Measurements from ENCODE around the gene CCDC69.
"Not testable (repeated sequence)": the region's sequence is repeated elsewhere in the genome, so short reads cannot be mapped to it uniquely, and the experiment has no call there.

Gene CCDC69

DNA sequence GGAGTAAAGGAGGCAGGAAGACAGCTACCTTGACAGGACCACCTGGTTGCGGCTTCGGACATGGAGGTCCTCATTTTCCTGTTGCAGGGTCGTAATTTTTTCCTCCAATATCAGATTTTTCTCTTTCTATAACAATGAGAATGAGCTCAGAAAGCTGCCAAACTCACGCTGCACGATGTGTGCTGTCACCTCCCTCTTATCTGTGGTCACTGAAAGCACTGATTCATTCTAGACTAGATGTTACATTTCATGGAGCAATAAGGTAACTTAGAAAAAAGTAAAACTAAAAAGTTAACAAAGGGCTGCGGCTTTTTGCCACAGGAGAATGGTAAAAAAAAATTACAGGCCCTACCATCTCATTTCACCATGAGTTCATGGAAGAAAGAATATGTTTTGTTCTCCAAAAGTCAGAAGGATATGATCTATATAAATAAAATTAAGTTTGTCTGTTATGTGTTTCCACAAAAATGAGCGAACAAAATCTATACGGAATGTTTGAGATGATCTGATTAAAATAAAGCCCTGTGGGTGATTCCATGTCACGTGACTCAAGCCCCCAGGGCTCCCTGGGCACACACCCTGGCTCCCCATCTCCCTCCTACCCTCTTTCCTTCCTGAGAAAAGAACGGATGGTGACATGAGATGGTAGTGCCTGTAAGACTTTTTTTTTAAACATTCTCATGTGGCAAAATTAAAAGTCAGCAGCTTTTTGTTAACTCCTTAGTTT, 39.4 kb downstream of the CCDC69 start:
- Histone ChIP-seq H3K9ac (ENCODE audit: low read depth, low read length) (no peak overlapping the region), H3K9me3 (replicated peaks; ENCODE audit: low read length) (no peaks in the 10 kb centered on the region), H3K4me3 (ENCODE audit: low read length) (no peak overlapping the region), H3K4me2 (ENCODE audit: low read length) (no peak overlapping the region), H3K27me3 (ENCODE audit: control insufficient read depth, insufficient read depth, low read length) (peaks cover 6% of the 10 kb centered on the region), H3K36me3 (ENCODE audit: insufficient read depth, low read length) (no peaks in the 10 kb centered on the region), H3K4me1 (ENCODE audit: control insufficient read depth, insufficient read depth, low read length) (peaks cover 3% of the 10 kb centered on the region)

- H3K36me3 ChIP-seq (ENCODE audit: insufficient read depth, low read length), result no peaks in the 10 kb centered on the region
- H3K4me1 ChIP-seq (ENCODE audit: control insufficient read depth, insufficient read depth, low read length), result peaks cover 3% of the 10 kb centered on the region
- H3K9ac ChIP-seq (ENCODE audit: low read depth, low read length), result no peak overlapping the region
- peaks cover 6% of the 10 kb centered on the region for H3K27me3 ChIP-seq (ENCODE audit: control insufficient read depth, insufficient read depth, low read length)
- H3K9me3 ChIP-seq (replicated peaks; ENCODE audit: low read length), result no peaks in the 10 kb centered on the region
- H3K4me2 ChIP-seq (ENCODE audit: low read length), result no peak overlapping the region
- H3K4me3 ChIP-seq (ENCODE audit: low read length), result no peak overlapping the region
Measured at GRCh38 chr5:151183456-151184245, 40.2 kb downstream of the CCDC69 start.

DNA sequence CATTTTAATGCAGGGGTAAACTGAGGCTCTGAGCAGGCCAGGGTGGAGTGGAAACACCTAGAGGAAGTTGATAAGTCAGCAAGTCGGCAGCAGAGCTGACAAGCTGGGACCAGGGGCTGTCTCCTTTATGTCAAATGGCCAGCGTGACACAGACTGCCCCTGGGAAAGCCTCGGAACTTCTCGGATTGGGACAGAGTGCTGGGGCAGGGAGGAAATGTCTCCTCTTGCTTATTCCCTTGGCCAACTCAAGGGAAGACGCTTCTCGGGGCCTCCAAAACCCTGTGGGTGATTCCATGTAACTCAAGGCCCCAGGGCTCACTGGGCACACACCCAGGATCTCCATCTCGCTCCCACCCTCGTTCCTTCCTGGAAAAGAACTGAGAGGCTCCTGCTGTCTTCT, 40.9 kb downstream of the CCDC69 start:
- peaks cover 11% of the 10 kb centered on the region for H3K27me3 ChIP-seq (ENCODE audit: control insufficient read depth, insufficient read depth, low read length)
- H3K9me3 ChIP-seq (replicated peaks; ENCODE audit: low read length), result no peaks in the 10 kb centered on the region
- no peaks in the 10 kb centered on the region for H3K36me3 ChIP-seq (ENCODE audit: insufficient read depth, low read length)
- H3K4me2 ChIP-seq (ENCODE audit: low read length), result no peak overlapping the region
- H3K4me3 ChIP-seq (ENCODE audit: low read length), result no peak overlapping the region
- H3K4me1 ChIP-seq (ENCODE audit: control insufficient read depth, insufficient read depth, low read length), result peaks cover 3% of the 10 kb centered on the region
- H3K9ac ChIP-seq (ENCODE audit: low read depth, low read length), result no peak overlapping the region

DNA sequence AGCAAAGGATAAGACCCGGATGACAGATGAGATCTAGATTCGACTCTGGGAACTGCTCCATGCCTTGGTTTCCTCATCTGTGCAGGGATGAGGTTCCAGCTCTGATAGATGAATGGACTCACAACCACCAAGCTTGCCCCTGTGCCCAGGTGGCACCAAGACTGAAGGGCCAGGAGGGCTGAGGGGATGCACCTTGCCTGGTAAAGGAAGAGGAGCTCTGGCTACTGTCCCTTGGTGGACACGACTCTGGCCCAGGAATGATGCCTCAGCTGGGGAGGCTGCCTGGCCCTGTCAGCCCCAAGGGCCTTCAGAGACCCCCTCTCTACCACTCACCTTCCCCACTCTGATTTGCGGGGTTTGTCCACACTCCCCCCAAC, 41.4 kb downstream of the CCDC69 start:
- Histone ChIP-seq H3K4me3 (ENCODE audit: low read length) (no peak overlapping the region), H3K36me3 (ENCODE audit: insufficient read depth, low read length) (no peaks in the 10 kb centered on the region), H3K9me3 (replicated peaks; ENCODE audit: low read length) (no peaks in the 10 kb centered on the region), H3K9ac (ENCODE audit: low read depth, low read length) (no peak overlapping the region), H3K4me1 (ENCODE audit: control insufficient read depth, insufficient read depth, low read length) (peaks cover 3% of the 10 kb centered on the region), H3K4me2 (ENCODE audit: low read length) (no peak overlapping the region), H3K27me3 (ENCODE audit: control insufficient read depth, insufficient read depth, low read length) (peaks cover 15% of the 10 kb centered on the region)

DNA sequence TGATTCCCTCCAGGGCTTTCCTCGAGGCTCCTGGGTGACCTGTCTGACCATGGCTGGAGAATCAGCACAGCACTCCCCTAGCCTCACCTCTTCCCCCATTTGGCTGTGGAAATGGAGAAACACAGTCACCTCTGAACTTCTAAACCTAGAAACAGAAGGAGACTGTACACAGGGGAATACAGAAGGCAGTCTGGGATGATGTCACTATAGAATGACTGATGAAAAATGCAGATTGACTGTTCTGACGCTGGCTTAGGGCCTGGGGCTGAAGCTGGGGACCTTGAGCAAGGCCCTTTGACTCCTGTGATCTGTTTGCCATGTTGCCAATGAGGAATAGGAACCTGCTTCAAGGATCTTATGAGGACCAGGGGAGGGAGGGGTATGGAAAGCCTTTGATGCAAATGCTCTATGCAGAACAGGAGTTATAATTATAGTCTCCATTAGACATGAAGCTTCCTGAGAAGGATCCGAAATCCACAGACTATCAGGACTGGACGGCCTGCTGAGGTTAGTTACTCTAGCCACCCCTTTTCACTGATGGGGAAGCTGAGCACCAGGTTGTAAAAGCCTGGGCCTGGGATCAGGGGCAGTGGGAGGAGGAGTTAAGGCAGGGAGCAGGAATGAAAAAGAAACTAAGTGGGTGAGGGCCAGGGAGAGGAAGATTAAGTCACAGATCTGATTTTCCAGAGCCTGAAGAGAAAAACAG, 41.9 kb downstream of the CCDC69 start:
- Histone ChIP-seq H3K4me2 (ENCODE audit: low read length) (no peak overlapping the region), H3K4me3 (ENCODE audit: low read length) (no peak overlapping the region), H3K9me3 (replicated peaks; ENCODE audit: low read length) (no peaks in the 10 kb centered on the region), H3K4me1 (ENCODE audit: control insufficient read depth, insufficient read depth, low read length) (peaks cover 3% of the 10 kb centered on the region), H3K27me3 (ENCODE audit: control insufficient read depth, insufficient read depth, low read length) (peaks cover 21% of the 10 kb centered on the region), H3K9ac (ENCODE audit: low read depth, low read length) (no peak overlapping the region), H3K36me3 (ENCODE audit: insufficient read depth, low read length) (no peaks in the 10 kb centered on the region)

DNA sequence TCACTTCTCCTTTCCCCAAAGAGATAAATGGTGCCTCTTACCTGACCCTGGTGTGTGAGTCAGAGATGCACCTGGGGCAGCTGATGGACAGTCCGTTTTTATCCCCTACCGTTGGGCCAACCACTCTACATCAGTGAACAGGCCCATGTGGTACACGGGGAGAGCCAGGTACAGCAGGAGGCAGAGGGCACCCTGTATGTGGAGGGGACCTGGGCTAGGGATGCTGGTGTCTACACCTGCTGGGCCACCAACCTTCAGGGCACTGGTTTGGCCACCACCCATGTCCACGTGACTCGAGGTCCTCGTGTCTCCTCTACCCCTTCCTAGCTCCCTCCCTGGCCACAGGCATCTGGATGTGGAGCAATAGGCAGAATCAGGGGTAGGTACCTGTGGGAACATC, 43.6 kb downstream of the CCDC69 start:
- Histone ChIP-seq H3K9me3 (replicated peaks; ENCODE audit: low read length) (no peaks in the 10 kb centered on the region), H3K36me3 (ENCODE audit: insufficient read depth, low read length) (no peaks in the 10 kb centered on the region), H3K9ac (ENCODE audit: low read depth, low read length) (no peak overlapping the region), H3K27me3 (ENCODE audit: control insufficient read depth, insufficient read depth, low read length) (peaks cover 19% of the 10 kb centered on the region), H3K4me1 (ENCODE audit: control insufficient read depth, insufficient read depth, low read length) (peaks cover 3% of the 10 kb centered on the region), H3K4me3 (ENCODE audit: low read length) (no peak overlapping the region), H3K4me2 (ENCODE audit: low read length) (no peak overlapping the region)

DNA sequence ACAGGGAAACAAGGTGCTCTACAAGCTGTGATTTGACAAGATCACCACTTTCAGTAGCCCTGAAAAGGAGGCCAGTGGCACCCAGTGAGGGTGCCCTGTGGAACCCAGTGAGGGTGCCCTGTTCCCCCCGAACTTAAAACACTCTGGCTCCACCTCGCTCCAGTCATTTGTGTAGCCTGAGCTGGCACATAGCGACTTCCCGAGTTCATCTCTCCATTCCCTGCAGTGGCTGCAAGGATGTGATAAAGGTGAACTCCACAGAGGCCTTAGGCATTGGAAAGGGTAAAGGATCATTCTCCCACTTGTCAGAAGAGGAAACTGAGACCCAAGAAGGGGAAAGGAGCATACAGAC, 44.4 kb downstream of the CCDC69 start:
- Histone ChIP-seq H3K27me3 (ENCODE audit: control insufficient read depth, insufficient read depth, low read length) (peaks cover 19% of the 10 kb centered on the region), H3K4me1 (ENCODE audit: control insufficient read depth, insufficient read depth, low read length) (peaks cover 3% of the 10 kb centered on the region), H3K4me3 (ENCODE audit: low read length) (no peak overlapping the region), H3K36me3 (ENCODE audit: insufficient read depth, low read length) (no peaks in the 10 kb centered on the region), H3K4me2 (ENCODE audit: low read length) (no peak overlapping the region), H3K9me3 (replicated peaks; ENCODE audit: low read length) (no peaks in the 10 kb centered on the region), H3K9ac (ENCODE audit: low read depth, low read length) (no peak overlapping the region)

DNA sequence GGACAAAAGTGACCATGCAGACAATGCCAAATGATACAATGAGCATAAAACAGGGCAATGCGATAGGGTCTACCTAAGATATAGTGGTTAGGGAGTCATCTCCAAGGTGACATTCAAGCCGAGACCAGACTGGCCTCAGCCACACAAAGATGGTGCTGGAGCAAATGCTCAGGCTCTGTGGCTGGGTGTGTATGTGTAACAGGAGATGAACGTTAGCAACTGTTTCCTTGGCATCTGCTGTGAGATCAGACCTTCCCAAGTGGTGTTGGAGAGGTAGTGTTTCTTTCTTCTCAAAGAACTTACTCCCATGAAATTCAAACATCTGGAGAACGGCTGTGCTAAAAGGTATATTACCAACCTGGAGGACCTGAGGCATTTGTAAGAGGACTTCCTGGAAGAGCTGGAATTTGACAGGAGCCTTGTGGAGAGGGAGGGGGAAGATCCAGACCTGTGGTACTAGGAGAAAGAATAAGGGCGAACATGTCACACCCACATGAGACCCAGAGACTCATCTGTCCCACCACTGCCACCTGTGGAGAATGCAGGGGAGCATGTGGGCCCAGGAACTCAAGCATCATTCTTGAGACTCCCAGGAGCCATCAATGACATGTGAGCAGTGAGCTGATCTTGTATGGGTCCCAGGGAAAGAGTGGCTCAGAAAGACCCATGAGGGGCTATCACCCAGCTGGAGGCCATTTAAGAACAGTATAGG, 45.0 kb downstream of the CCDC69 start:
- Histone ChIP-seq H3K9me3 (replicated peaks; ENCODE audit: low read length) (no peaks in the 10 kb centered on the region), H3K4me3 (ENCODE audit: low read length) (no peak overlapping the region), H3K27me3 (ENCODE audit: control insufficient read depth, insufficient read depth, low read length) (peaks cover 19% of the 10 kb centered on the region), H3K4me2 (ENCODE audit: low read length) (no peak overlapping the region), H3K36me3 (ENCODE audit: insufficient read depth, low read length) (no peaks in the 10 kb centered on the region), H3K9ac (ENCODE audit: low read depth, low read length) (no peak overlapping the region), H3K4me1 (ENCODE audit: control insufficient read depth, insufficient read depth, low read length) (peaks cover 4% of the 10 kb centered on the region)

- Histone ChIP-seq H3K36me3 (ENCODE audit: insufficient read depth, low read length) (no peaks in the 10 kb centered on the region), H3K4me2 (ENCODE audit: low read length) (no peak overlapping the region), H3K27me3 (ENCODE audit: control insufficient read depth, insufficient read depth, low read length) (peaks cover 19% of the 10 kb centered on the region)
Measured at GRCh38 chr5:151178372-151178771, 45.5 kb downstream of the CCDC69 start.

GRCh38 chr5:151176268-151176667, 47.6 kb downstream of the CCDC69 start:
- H3K4me3 ChIP-seq (ENCODE audit: low read length); H3K4me1 ChIP-seq (ENCODE audit: control insufficient read depth, insufficient read depth, low read length); H3K9me3 ChIP-seq (replicated peaks; ENCODE audit: low read length); H3K9ac ChIP-seq (ENCODE audit: low read depth, low read length); H3K4me2 ChIP-seq (ENCODE audit: low read length); H3K36me3 ChIP-seq (ENCODE audit: insufficient read depth, low read length): not testable (repeated sequence)
- peaks cover 19% of the 10 kb centered on the region for H3K27me3 ChIP-seq (ENCODE audit: control insufficient read depth, insufficient read depth, low read length)

More at GRCh38 chr5:151178372-151178771, 45.5 kb downstream of the CCDC69 start:
- Histone ChIP-seq H3K4me1 (ENCODE audit: control insufficient read depth, insufficient read depth, low read length) (peaks cover 6% of the 10 kb centered on the region), H3K9ac (ENCODE audit: low read depth, low read length) (no peak overlapping the region), H3K4me3 (ENCODE audit: low read length) (no peak overlapping the region), H3K9me3 (replicated peaks; ENCODE audit: low read length) (no peaks in the 10 kb centered on the region)

- H3K27me3 ChIP-seq (ENCODE audit: control insufficient read depth, insufficient read depth, low read length), result peaks cover 18% of the 10 kb centered on the region
- no peaks in the 10 kb centered on the region for H3K36me3 ChIP-seq (ENCODE audit: insufficient read depth, low read length)
Measured at GRCh38 chr5:151174612-151175101, 49.2 kb downstream of the CCDC69 start.

More at GRCh38 chr5:151174612-151175101, 49.2 kb downstream of the CCDC69 start:
- peaks cover 6% of the 10 kb centered on the region for H3K4me1 ChIP-seq (ENCODE audit: control insufficient read depth, insufficient read depth, low read length)
- peak overlapping the region; percentile 78 for H3K4me2 ChIP-seq (ENCODE audit: low read length)
- H3K9me3 ChIP-seq (replicated peaks; ENCODE audit: low read length), result no peaks in the 10 kb centered on the region
- H3K4me3 ChIP-seq (ENCODE audit: low read length), result peak overlapping the region; percentile 60
- H3K9ac ChIP-seq (ENCODE audit: low read depth, low read length), result no peak overlapping the region

All from skeletal muscle satellite cell (primary cell).